ENCODE results near the gene FAM13A. TPM values are rescaled to one million over a fixed set of nuclear protein-coding genes. Genes with fewer than 3 reads are reported as not detected.
A peak's percentile ranks its signal among the peaks of the same experiment; 100 is the strongest.

Gene FAM13A
- total RNA-seq, 1 donor from 2014 or later = 57.7 TPM

DNA sequence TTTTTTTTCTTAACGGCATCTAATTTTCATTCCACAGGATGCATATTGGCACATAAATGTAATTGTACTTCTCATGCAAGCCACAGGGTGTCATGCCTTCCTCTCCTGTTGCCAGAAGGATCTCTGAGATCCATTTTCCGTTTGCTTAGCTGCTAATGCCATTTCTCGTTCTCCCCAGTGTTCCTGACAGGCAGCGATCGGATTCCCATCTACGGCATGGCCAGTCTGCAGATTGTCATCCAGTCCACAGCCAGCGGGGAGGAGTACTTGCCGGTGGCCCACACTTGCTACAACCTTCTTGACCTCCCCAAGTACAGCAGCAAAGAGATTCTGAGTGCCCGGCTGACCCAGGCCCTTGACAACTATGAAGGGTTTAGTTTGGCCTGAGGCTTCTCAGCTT is 350.4 kb downstream of the FAM13A start:
- Mint-ChIP-seq H3K9me3 (peaks cover under 1% of the 10 kb centered on the region), H3K4me3 (no peak overlapping the region), H3K27ac (no peak overlapping the region), H3K27me3 (ENCODE audit: low read depth) (no peaks in the 10 kb centered on the region), H3K36me3 (peaks cover 9% of the 10 kb centered on the region), H3K4me1 (peaks cover 9% of the 10 kb centered on the region)
- no peak for DNase-seq (ENCODE audit: low spot score in 2 of 2, unreplicated experiment in 2 of 2)
- TF ChIP-seq, protein P1, sequence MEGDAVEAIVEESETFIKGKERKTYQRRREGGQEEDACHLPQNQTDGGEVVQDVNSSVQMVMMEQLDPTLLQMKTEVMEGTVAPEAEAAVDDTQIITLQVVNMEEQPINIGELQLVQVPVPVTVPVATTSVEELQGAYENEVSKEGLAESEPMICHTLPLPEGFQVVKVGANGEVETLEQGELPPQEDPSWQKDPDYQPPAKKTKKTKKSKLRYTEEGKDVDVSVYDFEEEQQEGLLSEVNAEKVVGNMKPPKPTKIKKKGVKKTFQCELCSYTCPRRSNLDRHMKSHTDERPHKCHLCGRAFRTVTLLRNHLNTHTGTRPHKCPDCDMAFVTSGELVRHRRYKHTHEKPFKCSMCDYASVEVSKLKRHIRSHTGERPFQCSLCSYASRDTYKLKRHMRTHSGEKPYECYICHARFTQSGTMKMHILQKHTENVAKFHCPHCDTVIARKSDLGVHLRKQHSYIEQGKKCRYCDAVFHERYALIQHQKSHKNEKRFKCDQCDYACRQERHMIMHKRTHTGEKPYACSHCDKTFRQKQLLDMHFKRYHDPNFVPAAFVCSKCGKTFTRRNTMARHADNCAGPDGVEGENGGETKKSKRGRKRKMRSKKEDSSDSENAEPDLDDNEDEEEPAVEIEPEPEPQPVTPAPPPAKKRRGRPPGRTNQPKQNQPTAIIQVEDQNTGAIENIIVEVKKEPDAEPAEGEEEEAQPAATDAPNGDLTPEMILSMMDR (IDR thresholded peaks at IDR 0.05; ENCODE audit: unreplicated experiment) = peak; percentile 54

DNA sequence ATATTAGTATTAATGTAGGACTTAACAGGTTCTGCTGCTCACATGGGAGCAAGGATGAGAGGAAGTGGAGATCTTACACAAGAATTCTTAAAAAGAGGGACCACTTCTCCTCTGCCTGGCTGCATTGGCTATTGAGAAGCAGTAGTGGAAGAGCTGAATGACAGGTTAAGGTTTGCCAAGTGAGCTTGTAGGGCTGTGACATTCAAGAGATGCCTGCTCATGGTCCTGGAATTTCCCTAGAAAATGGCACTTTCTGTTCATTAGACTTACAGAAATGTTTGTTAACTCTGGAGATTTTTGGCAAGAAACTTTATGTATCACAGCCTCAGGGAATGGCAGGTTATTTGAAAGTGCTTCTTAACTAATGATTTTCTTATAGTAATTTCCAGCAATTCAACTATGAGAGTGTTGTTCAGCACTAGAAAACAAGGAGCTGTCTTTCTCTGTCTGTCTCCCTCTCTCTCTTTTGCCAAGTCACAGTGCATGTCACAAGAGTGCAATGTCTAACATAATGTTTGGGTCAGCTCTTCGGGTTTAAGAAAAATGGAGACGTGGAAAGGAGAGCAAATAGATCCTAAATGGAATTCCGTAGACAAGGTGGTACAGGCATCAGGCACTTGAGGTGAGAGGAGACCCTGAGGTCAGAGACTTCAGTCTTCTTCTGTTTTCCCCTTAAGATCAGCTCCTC is 351.0 kb downstream of the FAM13A start:
- Mint-ChIP-seq H3K9me3 (no peaks in the 10 kb centered on the region), H3K4me3 (no peak overlapping the region), H3K27me3 (ENCODE audit: low read depth) (no peaks in the 10 kb centered on the region), H3K27ac (no peak overlapping the region), H3K36me3 (peaks cover 8% of the 10 kb centered on the region), H3K4me1 (peaks cover 9% of the 10 kb centered on the region)
- TF ChIP-seq, protein P1 (IDR thresholded peaks at IDR 0.05; ENCODE audit: unreplicated experiment) = no peak
- DNase-seq (ENCODE audit: low spot score in 2 of 2, unreplicated experiment in 2 of 2) = no peak

DNA sequence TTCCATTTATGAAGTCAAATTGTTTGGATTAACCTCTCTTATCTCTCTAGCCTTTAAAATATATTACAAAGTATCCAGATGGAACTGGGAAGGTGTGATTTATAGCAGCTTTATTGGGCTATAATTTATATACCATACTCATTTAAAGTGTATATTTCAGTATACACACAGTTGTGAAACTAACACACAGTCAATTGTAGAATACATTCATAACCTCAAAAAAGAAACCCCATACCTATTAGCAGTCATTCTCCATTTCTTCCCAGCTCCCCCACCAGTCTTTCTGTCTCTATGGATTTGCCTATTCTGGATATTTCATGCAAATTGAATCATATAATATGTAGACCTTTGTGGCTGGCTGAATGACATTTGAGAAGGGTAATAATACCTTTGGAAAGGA is 351.8 kb downstream of the FAM13A start:
- Mint-ChIP-seq H3K4me3 (no peak overlapping the region), H3K27me3 (ENCODE audit: low read depth) (no peaks in the 10 kb centered on the region), H3K36me3 (peaks cover 7% of the 10 kb centered on the region), H3K9me3 (no peaks in the 10 kb centered on the region), H3K27ac (no peak overlapping the region), H3K4me1 (peaks cover 9% of the 10 kb centered on the region)
- TF ChIP-seq, protein P1 (IDR thresholded peaks at IDR 0.05; ENCODE audit: unreplicated experiment) = no peak
- no peak for DNase-seq (ENCODE audit: low spot score in 2 of 2, unreplicated experiment in 2 of 2)

DNA sequence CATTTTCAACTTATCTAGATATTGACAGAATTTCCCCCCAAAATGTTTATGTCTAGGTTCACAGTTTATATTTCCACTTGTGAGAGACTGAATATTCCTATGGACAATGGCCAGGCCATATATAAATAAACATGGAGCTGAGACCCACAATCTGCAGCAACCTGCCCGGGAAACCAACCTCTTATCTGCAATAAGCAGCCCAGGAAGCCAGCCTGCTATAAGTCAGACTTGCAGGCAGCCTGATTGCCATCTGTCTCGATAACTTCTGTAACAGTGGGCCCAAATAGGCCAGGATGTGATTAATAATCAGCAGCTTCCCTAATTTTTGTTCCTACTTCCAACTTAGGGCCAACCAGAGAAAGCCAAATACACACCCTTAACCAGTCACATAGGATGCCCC is 354.2 kb downstream of the FAM13A start:
- H3K27ac Mint-ChIP-seq = no peak overlapping the region
- no peaks in the 10 kb centered on the region for H3K27me3 Mint-ChIP-seq (ENCODE audit: low read depth)
- H3K4me1 Mint-ChIP-seq = peaks cover 9% of the 10 kb centered on the region
- peaks cover 7% of the 10 kb centered on the region for H3K36me3 Mint-ChIP-seq
- no peaks in the 10 kb centered on the region for H3K9me3 Mint-ChIP-seq
- no peak overlapping the region for H3K4me3 Mint-ChIP-seq
- DNase-seq (ENCODE audit: low spot score in 2 of 2, unreplicated experiment in 2 of 2) = no peak
- TF ChIP-seq, protein P1 (IDR thresholded peaks at IDR 0.05; ENCODE audit: unreplicated experiment) = no peak

DNA sequence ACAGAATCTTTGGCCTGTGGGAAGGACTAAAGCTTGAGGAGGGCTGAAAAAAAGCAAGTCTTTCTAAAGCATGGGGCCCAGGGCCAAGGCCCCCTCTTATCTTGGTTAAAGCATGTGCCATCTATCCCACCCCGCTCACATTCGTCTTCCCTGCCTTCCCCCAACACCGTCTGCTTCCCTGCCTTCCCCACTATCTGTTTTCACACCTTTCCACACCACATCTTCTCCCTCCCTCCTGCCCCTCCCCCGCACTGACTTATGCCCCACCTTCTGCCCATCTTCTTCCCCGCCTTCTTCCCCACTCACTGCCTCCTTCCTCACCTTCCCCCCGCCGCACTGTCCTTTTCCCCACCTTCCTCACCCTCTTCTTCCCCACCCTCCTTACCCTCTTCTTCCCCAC is 358.5 kb downstream of the FAM13A start:
- Mint-ChIP-seq H3K4me1 (peaks cover 7% of the 10 kb centered on the region), H3K36me3 (no peaks in the 10 kb centered on the region), H3K9me3 (no peaks in the 10 kb centered on the region), H3K27me3 (ENCODE audit: low read depth) (no peaks in the 10 kb centered on the region), H3K4me3 (no peak overlapping the region), H3K27ac (no peak overlapping the region)
- DNase-seq (ENCODE audit: low spot score in 2 of 2, unreplicated experiment in 2 of 2) = no peak
- TF ChIP-seq, protein P1 (IDR thresholded peaks at IDR 0.05; ENCODE audit: unreplicated experiment) = no peak

Measured in mesothelial cell of epicardium (in vitro differentiated cells).